ENCODE data around the gene NEUROD2. TPM values are rescaled to one million over a fixed set of nuclear protein-coding genes. Genes with fewer than 3 reads are reported as not detected.

The NEUROD2 gene
- total and polyA plus RNA-seq, 2 donors (not counting 3 experiments of a cell fraction or from before 2014, with no cell fraction given) = not detected

GRCh38 chr17:39556423-39556822 is 51.3 kb downstream of the NEUROD2 start:
- intact Hi-C loops (cut with micrococcal nuclease) = no loop called here
- no TSS peak for BruUV-seq (replicated peaks)
- CTCF ChIA-PET = interaction anchor here (1.7 to 3.3 kb wide), 3 partner anchors 8 to 65 kb away, joined by 7 to 18 read pairs (median 7); no protein-coding TSS in a partner anchor

More at GRCh38 chr17:39556423-39556822, 51.3 kb downstream of the NEUROD2 start:
- Histone ChIP-seq H2AFZ (ENCODE audit: low read depth, low read length) (no peak overlapping the region), H3K4me3 (replicated peaks in 1 of 3; ENCODE audit: insufficient read depth in 1 of 3, low read depth in 1 of 3, low read length in 3 of 3) (no peak overlapping the region), H3K9ac (replicated peaks; ENCODE audit: extremely low read depth, insufficient read depth, low read length) (no peak overlapping the region), H4K20me1 (replicated peaks; ENCODE audit: control insufficient read depth, extremely low read depth, insufficient read depth, low read length) (no peaks in the 10 kb centered on the region), H3K4me2 (ENCODE audit: insufficient read depth, low read length) (no peak overlapping the region), H3K9me1 (replicated peaks; ENCODE audit: control insufficient read depth, extremely low read depth, insufficient read depth, low read length) (no peaks in the 10 kb centered on the region), H3K36me3 (ENCODE audit: control insufficient read depth in 2 of 2, extremely low read depth in 1 of 2, insufficient read depth in 2 of 2, low read length in 2 of 2) (peaks cover 0 to 9% of the 10 kb centered on the region in 2 experiments), H3K27ac (ENCODE audit: insufficient read depth, low read depth, low read length) (no peak overlapping the region), H3K9me3 (replicated peaks; ENCODE audit: control insufficient read depth, insufficient read depth, low read length) (no peaks in the 10 kb centered on the region), H3K27me3 (ENCODE audit: control insufficient read depth in 2 of 2, insufficient read depth in 2 of 2, low read length in 2 of 2) (no peaks in the 10 kb centered on the region), H3K4me1 (ENCODE audit: control insufficient read depth, extremely low read depth, insufficient read depth, low read length) (peaks cover 8% of the 10 kb centered on the region), H3K79me2 (ENCODE audit: control insufficient read depth, insufficient read depth, low read length) (no peaks in the 10 kb centered on the region)
- FAIRE-seq = no peak
- no peak for DNase-seq (ENCODE audit: low read depth, low spot score)
- dilution Hi-C loops (cut with MboI; ENCODE audit: extremely low pct_ligation_motif_present, low sequenced_read_pairs) = no loop called here
- TF ChIP-seq POLR2A (IDR thresholded peaks at IDR 0.05; ENCODE audit: low read depth, low read length) (no peak), POLR2AphosphoS5 (IDR thresholded peaks at IDR 0.05; ENCODE audit: insufficient read depth, low read depth, low read length) (no peak), CTCF (IDR thresholded peaks at IDR 0.05; ENCODE audit: extremely low read depth in 1 of 2, insufficient read depth in 1 of 2, low read depth in 1 of 2, low read length in 2 of 2) (no peak), FOS (IDR thresholded peaks at IDR 0.05; ENCODE audit: borderline replicate concordance, insufficient read depth, low read length) (no peak), GATA2 (IDR thresholded peaks at IDR 0.05; ENCODE audit: insufficient read depth, insufficient read length, low read depth, low read length) (no peak), JUN (IDR thresholded peaks at IDR 0.05; ENCODE audit: borderline replicate concordance, insufficient read depth, insufficient read length, low read depth) (no peak), MAX (IDR thresholded peaks at IDR 0.05; ENCODE audit: insufficient read depth, insufficient read length) (no peak), MYC (IDR thresholded peaks at IDR 0.05; ENCODE audit: low read depth, low read length) (no peak), EZH2 (IDR thresholded peaks at IDR 0.05; ENCODE audit: borderline replicate concordance, low read depth, low read length, severe bottlenecking) (no peak)
- POLR2A ChIA-PET = no interaction called here

All from endothelial cell of umbilical vein (primary cell).